Myocyte (in vitro differentiated cells): ENCODE results near the gene UBL5. TPM values are rescaled to one million over a fixed set of nuclear protein-coding genes. Genes with fewer than 3 reads are reported as not detected.
"Not testable (repeated sequence)": the region's sequence is repeated elsewhere in the genome, so short reads cannot be mapped to it uniquely, and the experiment has no call there.

Experiments
- DNase-seq: peaks from one replicate; pipeline ENCODE4 v3.0.0-alpha.2; 2012; ENCODE audit warnings: low read depth
- polyA plus RNA-seq: library from polyadenylated mRNA; unstranded; fragments of >200 nt; gene quantifications from one replicate; pipeline ENCODE4 v1.2.1, GENCODE V29; 2012; ENCODE audit warnings: missing spikeins
- total RNA-seq: library from RNA; depleted of rRNA; stranded (reverse); fragments of >200 nt; gene quantifications from 2 replicates; pipeline ENCODE4 v1.2.3, GENCODE V29; 2014

UBL5 gene
- total RNA-seq = 417 and 480 TPM in 2 replicates
- polyA plus RNA-seq = 805 TPM

GRCh38 chr19:9827289-9828238 lies at the start of gene UBL5:
Gene UBL5, plus strand, starts transcription at chr19:9827918. Its CDS starts 420 bp downstream, at chr19:9828338.
- DNase-seq = peak; percentile 95

GRCh38 chr19:9782338-9782737 lies 45.4 kb upstream of the UBL5 start:
- DNase-seq = no peak

GRCh38 chr19:9784163-9784496 lies 43.6 kb upstream of the UBL5 start:
- DNase-seq = not testable (repeated sequence)

- peak; percentile 92 for DNase-seq
These were observed 42.1 kb upstream of the UBL5 start for GRCh38 chr19:9785367-9786331.

GRCh38 chr19:9786342-9786741 lies 41.4 kb upstream of the UBL5 start:
- DNase-seq = no peak

- no peak for DNase-seq
These were observed 40.9 kb upstream of the UBL5 start for GRCh38 chr19:9786819-9787218.

GRCh38 chr19:9788604-9789003 lies 39.1 kb upstream of the UBL5 start:
- DNase-seq = not testable (repeated sequence)

- no peak for DNase-seq
These were observed 38.7 kb upstream of the UBL5 start for GRCh38 chr19:9789066-9789465.

GRCh38 chr19:9789579-9789978 lies 38.1 kb upstream of the UBL5 start:
- DNase-seq = not testable (repeated sequence)

GRCh38 chr19:9791073-9791367 lies 36.7 kb upstream of the UBL5 start:
- DNase-seq = not testable (repeated sequence)

- DNase-seq = peak; percentile 93
These were observed 36.0 kb upstream of the UBL5 start for GRCh38 chr19:9791552-9792205.

- peak; percentile 84 for DNase-seq
These were observed 35.3 kb upstream of the UBL5 start for GRCh38 chr19:9792206-9793070.

- DNase-seq = no peak
These were observed 34.6 kb upstream of the UBL5 start for GRCh38 chr19:9793071-9793591.

GRCh38 chr19:9796113-9796773 lies 31.5 kb upstream of the UBL5 start:
- DNase-seq = peak; percentile 89

- DNase-seq = no peak
These were observed 29.8 kb upstream of the UBL5 start for GRCh38 chr19:9797871-9798270.

GRCh38 chr19:9799162-9799561 lies 28.6 kb upstream of the UBL5 start:
- no peak for DNase-seq

- no peak for DNase-seq
These were observed 25.7 kb upstream of the UBL5 start for GRCh38 chr19:9801976-9802375.

GRCh38 chr19:9806803-9807202 lies 20.9 kb upstream of the UBL5 start:
- DNase-seq = no peak
